ENCODE data around the gene CYP20A1. TPM values are rescaled to one million over a fixed set of nuclear protein-coding genes. Genes with fewer than 3 reads are reported as not detected.

The CYP20A1 gene
- total and polyA plus RNA-seq, 9 of the 15 experiments (the other 6 are each of a cell fraction or from before 2014, with no cell fraction given): 10.3 to 31.7 (median 12.4) TPM

GRCh38 chr2:203352604-203353255 lies 113.9 kb downstream of the CYP20A1 start:
- Histone ChIP-seq H3K9me1 (ENCODE audit: control insufficient read depth, insufficient read depth, low read length) (no peaks in the 10 kb centered on the region), H3K79me2 (ENCODE audit: control insufficient read depth, insufficient read depth, low read length) (peaks cover 4% of the 10 kb centered on the region; the same call in 1 of the 3 replicates), H3K4me3 (no peak overlapping the region), H4K20me1 (replicated peaks; ENCODE audit: control insufficient read depth, insufficient read depth, low read length) (no peaks in the 10 kb centered on the region), H3K4me2 (ENCODE audit: insufficient read depth, low read length) (no peak overlapping the region), H3K27ac (ENCODE audit: extremely low read depth, low read depth, low read length) (no peak overlapping the region), H2AFZ (ENCODE audit: low read depth, low read length) (no peak overlapping the region), H3K9me3 (replicated peaks; ENCODE audit: control insufficient read depth, insufficient read depth, low read depth, low read length) (no peaks in the 10 kb centered on the region), H3K4me1 (replicated peaks in 1 of 2; ENCODE audit: control insufficient read depth in 2 of 2, insufficient read depth in 2 of 2, low read length in 2 of 2) (peaks cover 0 to 4% of the 10 kb centered on the region in 2 experiments; a peak in 3 of 5 replicates), H3K36me3 (ENCODE audit: control insufficient read depth, insufficient read depth, low read length) (no peaks in the 10 kb centered on the region), H3K27me3 (ENCODE audit: control insufficient read depth in 2 of 2, insufficient read depth in 2 of 2, low read length in 2 of 2) (no peaks in the 10 kb centered on the region), H3K9ac (ENCODE audit: insufficient read depth in 1 of 2, low read depth in 2 of 2, low read length in 2 of 2) (no peak overlapping the region)
- ATAC-seq (no peak), FAIRE-seq (no peak), DNase-seq (ENCODE audit: extremely low read depth in 1 of 4, low spot score in 3 of 4) (no peak)
- ChIA-PET CTCF (ENCODE audit: low intra/inter-chr PET ratio) (no interaction called here), POLR2A (no interaction called here)
- WGBS (ENCODE audit: insufficient coverage, low coverage, missing lambda C conversion rate): 80% methylated on average over 5 of the region's 5 CpGs
- peak in 1 of 2 experiments; percentile 41; a peak in 1 of 4 replicates for TF ChIP-seq FOXA3 (CRISPR knock-in tag; conservative IDR thresholded peaks at IDR 0.05 in 1 of 2, IDR thresholded peaks at IDR 0.05 in 1 of 2)
- TF ChIP-seq NELFE (IDR thresholded peaks at IDR 0.05; ENCODE audit: insufficient read depth, insufficient read length): no peak
- intact Hi-C loops (cut with micrococcal nuclease): no loop called here
- in situ Hi-C loops (cut with MboI): no loop called here
- BruUV-seq (replicated peaks): no TSS peak

DNA sequence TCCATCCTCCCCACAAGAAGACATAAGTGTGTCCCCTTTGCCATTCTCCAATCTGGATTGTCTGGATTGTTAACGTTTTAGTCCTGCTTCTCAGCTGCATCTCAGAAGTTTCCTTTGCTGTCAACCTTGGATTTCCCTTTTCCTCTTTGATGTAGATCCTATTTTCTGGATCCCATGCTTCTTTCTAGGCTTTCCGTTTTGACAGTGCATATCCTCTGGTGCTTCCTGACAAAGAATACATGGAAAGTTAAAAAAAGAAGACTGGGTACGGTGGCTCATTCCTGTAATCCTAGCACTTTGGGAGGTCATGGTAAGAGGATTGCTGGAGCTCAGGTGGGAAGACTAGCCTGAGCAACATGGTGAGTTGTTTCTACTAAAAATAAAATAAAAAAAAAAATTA lies 116.1 kb downstream of the CYP20A1 start:
- BruUV-seq (replicated peaks): no TSS peak
- ATAC-seq (no peak), DNase-seq (ENCODE audit: extremely low read depth in 1 of 4, low spot score in 3 of 4) (no peak), FAIRE-seq (no peak)
- 73% methylated on average over 2 of the region's 3 CpGs for WGBS (ENCODE audit: insufficient coverage, low coverage, missing lambda C conversion rate)
- Histone ChIP-seq H3K9ac (ENCODE audit: insufficient read depth in 1 of 2, low read depth in 2 of 2, low read length in 2 of 2) (no peak overlapping the region), H3K27me3 (ENCODE audit: control insufficient read depth in 2 of 2, insufficient read depth in 2 of 2, low read length in 2 of 2) (no peaks in the 10 kb centered on the region), H4K20me1 (replicated peaks; ENCODE audit: control insufficient read depth, insufficient read depth, low read length) (no peaks in the 10 kb centered on the region), H3K27ac (ENCODE audit: extremely low read depth, low read depth, low read length) (no peak overlapping the region), H3K4me1 (replicated peaks in 1 of 2; ENCODE audit: control insufficient read depth in 2 of 2, insufficient read depth in 2 of 2, low read length in 2 of 2) (no peaks in the 10 kb centered on the region; a peak in 1 of 5 replicates), H3K9me3 (replicated peaks; ENCODE audit: control insufficient read depth, insufficient read depth, low read depth, low read length) (no peaks in the 10 kb centered on the region), H3K9me1 (ENCODE audit: control insufficient read depth, insufficient read depth, low read length) (no peaks in the 10 kb centered on the region), H3K79me2 (ENCODE audit: control insufficient read depth, insufficient read depth, low read length) (no peaks in the 10 kb centered on the region; the same call in 2 of the 3 replicates), H3K36me3 (ENCODE audit: control insufficient read depth, insufficient read depth, low read length) (no peaks in the 10 kb centered on the region), H3K4me3 (no peak overlapping the region), H2AFZ (ENCODE audit: low read depth, low read length) (no peak overlapping the region), H3K4me2 (ENCODE audit: insufficient read depth, low read length) (no peak overlapping the region)
- intact Hi-C loops (cut with micrococcal nuclease): no loop called here
- in situ Hi-C loops (cut with MboI): no loop called here
- ChIA-PET POLR2A (interaction anchor here (0.7 kb wide), 1 partner anchor 353 kb away, joined by 3 read pairs; no protein-coding TSS in a partner anchor), CTCF (ENCODE audit: low intra/inter-chr PET ratio) (no interaction called here)
- TF ChIP-seq ZNF316 (IDR thresholded peaks at IDR 0.05) (no peak), GMEB1 (CRISPR knock-in tag; IDR thresholded peaks at IDR 0.05) (no peak), KDM4B (IDR thresholded peaks at IDR 0.05; ENCODE audit: borderline replicate concordance in 2 of 2, low read depth in 1 of 2) (no peak), SMARCE1 (IDR thresholded peaks at IDR 0.05) (no peak), MTA2 (IDR thresholded peaks at IDR 0.05; ENCODE audit: low read depth) (no peak), YBX1 (IDR thresholded peaks at IDR 0.05) (no peak), CBFA2T3 (IDR thresholded peaks at IDR 0.05) (no peak), PHB2 (IDR thresholded peaks at IDR 0.05; ENCODE audit: low read depth) (no peak), TCFL5 (CRISPR knock-in tag; conservative IDR thresholded peaks at IDR 0.05) (no peak), ZC3H8 (IDR thresholded peaks at IDR 0.05) (no peak), PTTG1 (tag; IDR thresholded peaks at IDR 0.05; ENCODE audit: low read depth) (no peak), ZZZ3 (IDR thresholded peaks at IDR 0.05) (no peak), SMC3 (conservative IDR thresholded peaks at IDR 0.05; ENCODE audit: insufficient read depth, low read depth, low read length) (no peak)
- TF ChIP-seq, protein P1, sequence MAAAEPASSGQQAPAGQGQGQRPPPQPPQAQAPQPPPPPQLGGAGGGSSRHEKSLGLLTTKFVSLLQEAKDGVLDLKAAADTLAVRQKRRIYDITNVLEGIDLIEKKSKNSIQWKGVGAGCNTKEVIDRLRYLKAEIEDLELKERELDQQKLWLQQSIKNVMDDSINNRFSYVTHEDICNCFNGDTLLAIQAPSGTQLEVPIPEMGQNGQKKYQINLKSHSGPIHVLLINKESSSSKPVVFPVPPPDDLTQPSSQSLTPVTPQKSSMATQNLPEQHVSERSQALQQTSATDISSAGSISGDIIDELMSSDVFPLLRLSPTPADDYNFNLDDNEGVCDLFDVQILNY (CRISPR knock-in tag; IDR thresholded peaks at IDR 0.05): no peak

Measured in K562 (cell line).